Stomach smooth muscle (tissue), 2 donors: ENCODE results near the gene BLVRB.
A peak's percentile ranks its signal among the peaks of the same experiment; 100 is the strongest.

ENCODE experiments used
- H3K27ac ChIP-seq: one replicate; pipeline ENCODE4 v1.7.0; 2013; ENCODE audit warnings: mild to moderate bottlenecking, low read length, inconsistent platforms
- H3K27me3 ChIP-seq, 2 donors: one replicate each; pipeline ENCODE4 v1.7.0; 2013; ENCODE audit warnings: low read length in 2 of 2; ENCODE audit not compliant: insufficient read depth in 2 of 2, control insufficient read depth in 1 of 2
- H3K36me3 ChIP-seq, 2 donors: one replicate each; pipeline ENCODE4 v1.7.0; 2013; ENCODE audit warnings: low read length in 2 of 2; ENCODE audit not compliant: control insufficient read depth in 2 of 2, insufficient read depth in 2 of 2
- H3K4me1 ChIP-seq: one replicate; pipeline ENCODE4 v1.7.0; 2013; ENCODE audit warnings: low read length; ENCODE audit not compliant: control insufficient read depth, insufficient read depth
- H3K4me3 ChIP-seq, 2 donors: one replicate each; pipeline ENCODE4 v1.7.0; 2013; ENCODE audit warnings: low read length in 2 of 2
- H3K9ac ChIP-seq, 2 donors: one replicate each; pipeline ENCODE4 v1.7.0; 2013; ENCODE audit warnings: low read length in 2 of 2, mild to moderate bottlenecking in 1 of 2
- H3K9me3 ChIP-seq, 2 donors: one replicate each; pipeline ENCODE4 v1.7.0; 2013; ENCODE audit warnings: low read length in 2 of 2; ENCODE audit not compliant: control insufficient read depth in 2 of 2
- donor health status: healthy.
- donor health status: Pancreatic carcinoma.

Gene BLVRB

DNA sequence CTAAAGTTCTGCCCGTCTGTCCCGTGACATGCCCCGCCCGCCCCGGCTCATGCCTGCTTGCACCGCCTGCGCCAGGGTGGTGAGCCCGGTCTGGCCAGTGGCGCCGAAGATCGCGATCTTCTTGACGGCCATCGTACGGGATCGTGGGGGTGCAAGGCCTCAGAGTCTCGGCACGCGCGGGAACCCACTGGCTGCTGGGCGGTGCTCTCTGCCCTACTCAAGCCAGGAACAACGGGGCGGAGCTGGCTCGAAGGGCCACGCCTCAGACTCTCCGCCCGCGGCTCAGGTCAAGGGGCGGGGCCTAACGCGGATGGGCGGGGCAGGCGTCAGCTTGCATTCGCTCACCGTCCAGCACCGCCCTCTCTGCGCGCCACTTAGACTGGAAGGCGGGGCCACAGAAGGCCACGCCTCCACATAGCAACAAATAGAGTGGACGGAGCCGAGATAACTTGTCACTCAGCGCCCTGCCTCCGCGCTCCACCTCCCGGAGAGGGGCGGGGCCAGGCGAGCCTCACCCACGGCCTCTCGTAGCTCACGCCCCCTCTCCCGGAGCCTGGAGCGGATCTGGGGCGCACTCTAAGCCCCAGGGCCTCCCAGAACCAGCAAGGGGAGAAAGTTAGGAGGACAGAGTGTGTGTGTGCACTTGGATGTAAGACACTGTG is at the start of gene BLVRB:
Gene BLVRB (minus strand): TSS at position 189 of the 662 bp plus-strand sequence. CDS start 57 bp downstream, at position 132.
- H3K27ac ChIP-seq: peak within 1 kb of the TSS; percentile 84
- H3K4me3 ChIP-seq: peak within 1 kb of the TSS; percentile 88 to 90
- no peaks in the 10 kb centered on the region for H3K27me3 ChIP-seq
- peak within 1 kb of the TSS; percentile 73 to 79 for H3K9ac ChIP-seq
- no peaks in the 10 kb centered on the region for H3K36me3 ChIP-seq
- H3K4me1 ChIP-seq: peaks cover 23% of the 10 kb centered on the region
- H3K9me3 ChIP-seq: no peaks in the 10 kb centered on the region

DNA sequence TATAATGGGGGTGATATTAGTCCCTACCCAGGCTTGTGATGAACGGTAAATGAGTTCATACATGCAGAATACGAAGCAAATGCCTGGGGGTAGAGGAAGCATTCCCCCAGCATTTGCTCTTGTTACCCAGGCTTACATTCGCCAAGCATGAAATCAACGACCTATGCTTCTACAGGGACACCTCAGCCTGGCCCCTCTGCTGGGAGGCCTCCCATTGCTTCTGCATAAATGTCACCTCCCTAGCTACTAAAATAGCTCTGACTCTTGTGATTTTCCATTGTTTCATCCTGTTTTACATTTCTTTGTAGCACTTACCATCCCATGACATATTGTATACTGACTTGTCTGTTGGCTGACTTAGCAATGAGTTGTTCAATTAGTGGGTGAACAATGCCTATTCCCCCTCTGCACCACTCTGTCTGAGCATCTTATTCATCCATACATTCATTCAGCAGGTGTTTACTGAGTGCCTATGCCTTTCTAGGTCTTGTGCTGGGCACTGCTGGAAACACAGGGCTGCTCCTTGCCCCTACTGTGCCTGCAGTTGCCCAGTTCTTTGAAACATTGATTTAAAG is 48.3 kb upstream of the BLVRB start:
- Histone ChIP-seq H3K9ac (no peak overlapping the region), H3K36me3 (no peaks in the 10 kb centered on the region), H3K4me1 (peaks cover 11% of the 10 kb centered on the region), H3K27me3 (peaks cover 23 to 29% of the 10 kb centered on the region in 2 donors), H3K4me3 (no peak overlapping the region), H3K9me3 (no peaks in the 10 kb centered on the region), H3K27ac (no peak overlapping the region)

- Histone ChIP-seq H3K9me3 (no peaks in the 10 kb centered on the region), H3K4me3 (no peak overlapping the region), H3K36me3 (no peaks in the 10 kb centered on the region), H3K9ac (no peak overlapping the region), H3K4me1 (peaks cover 11% of the 10 kb centered on the region), H3K27ac (no peak overlapping the region), H3K27me3 (peaks cover 23 to 29% of the 10 kb centered on the region in 2 donors)
Measured at GRCh38 chr19:40513345-40513678, 47.8 kb upstream of the BLVRB start.

- H3K27me3 ChIP-seq: peaks cover 23 to 29% of the 10 kb centered on the region in 2 donors
- no peak overlapping the region for H3K9ac ChIP-seq
- no peaks in the 10 kb centered on the region for H3K36me3 ChIP-seq
- H3K27ac ChIP-seq: no peak overlapping the region
- no peaks in the 10 kb centered on the region for H3K9me3 ChIP-seq
- peak overlapping the region in 1 of 2 donors; percentile 54 for H3K4me3 ChIP-seq
- peaks cover 11% of the 10 kb centered on the region for H3K4me1 ChIP-seq
Measured at GRCh38 chr19:40512473-40513344, 47.2 kb upstream of the BLVRB start.

DNA sequence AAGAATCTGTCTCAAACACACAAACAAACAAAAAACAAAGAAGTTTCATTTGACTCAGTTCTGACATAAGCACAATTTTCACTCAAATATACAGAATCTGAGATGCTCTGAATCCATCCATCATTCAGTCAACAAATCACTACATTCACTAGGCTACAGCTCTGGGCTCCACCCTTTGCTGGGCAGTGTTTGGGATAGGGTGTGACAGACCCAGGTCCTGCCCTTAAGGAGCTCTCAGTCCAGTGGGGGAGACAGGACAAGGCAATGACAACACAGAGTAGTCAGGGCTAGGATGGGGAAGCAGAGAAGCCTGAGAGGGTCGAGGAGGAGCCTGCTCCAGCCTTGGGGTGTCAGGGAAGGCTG is 46.5 kb upstream of the BLVRB start:
- Histone ChIP-seq H3K27me3 (peaks cover 23 to 29% of the 10 kb centered on the region in 2 donors), H3K9ac (no peak overlapping the region), H3K36me3 (no peaks in the 10 kb centered on the region), H3K4me1 (peaks cover 11% of the 10 kb centered on the region), H3K9me3 (no peaks in the 10 kb centered on the region), H3K27ac (no peak overlapping the region), H3K4me3 (no peak overlapping the region)

- no peak overlapping the region for H3K4me3 ChIP-seq
- H3K27me3 ChIP-seq: peaks cover 23 to 29% of the 10 kb centered on the region in 2 donors
- H3K36me3 ChIP-seq: no peaks in the 10 kb centered on the region
- no peak overlapping the region for H3K27ac ChIP-seq
- peaks cover 11% of the 10 kb centered on the region for H3K4me1 ChIP-seq
- H3K9ac ChIP-seq: no peak overlapping the region
- H3K9me3 ChIP-seq: no peaks in the 10 kb centered on the region
Measured at GRCh38 chr19:40511487-40511886, 45.9 kb upstream of the BLVRB start.

DNA sequence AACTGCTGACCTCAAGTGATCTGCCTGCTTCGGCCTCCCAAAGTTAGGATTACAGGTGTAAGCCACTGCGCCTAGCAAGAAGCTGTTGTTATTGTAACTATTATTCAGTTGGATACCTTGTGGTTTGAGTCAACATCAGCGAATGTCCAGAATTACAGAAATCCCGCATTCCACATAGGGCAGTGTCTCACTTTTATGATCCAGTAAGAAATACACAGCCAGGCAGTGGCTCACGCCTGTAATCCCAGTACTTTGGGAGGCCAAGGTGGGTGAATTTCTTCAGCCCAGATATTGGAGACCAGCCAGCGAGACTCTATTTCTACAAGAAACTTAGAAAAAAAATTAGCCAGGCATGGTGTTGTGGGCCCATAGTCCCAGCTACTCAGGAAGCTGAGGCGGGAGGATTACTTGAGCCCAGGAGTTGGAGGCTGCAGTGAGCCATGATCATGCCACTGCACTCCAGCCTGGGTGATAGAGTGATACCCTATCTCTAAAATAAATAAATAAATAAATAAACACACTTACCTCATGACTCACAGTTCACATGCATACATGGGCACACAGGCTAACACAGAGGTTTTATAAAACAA is 45.1 kb upstream of the BLVRB start:
- Histone ChIP-seq H3K27me3 (peaks cover 23 to 29% of the 10 kb centered on the region in 2 donors), H3K36me3 (no peaks in the 10 kb centered on the region), H3K4me1 (peaks cover 11% of the 10 kb centered on the region), H3K4me3 (no peak overlapping the region), H3K9ac (no peak overlapping the region), H3K27ac (no peak overlapping the region), H3K9me3 (no peaks in the 10 kb centered on the region)

- no peaks in the 10 kb centered on the region for H3K9me3 ChIP-seq
- no peak overlapping the region for H3K4me3 ChIP-seq
- no peak overlapping the region for H3K27ac ChIP-seq
- H3K9ac ChIP-seq: no peak overlapping the region
- peaks cover 12 to 19% of the 10 kb centered on the region in 2 donors for H3K27me3 ChIP-seq
- peaks cover 11% of the 10 kb centered on the region for H3K4me1 ChIP-seq
- no peaks in the 10 kb centered on the region for H3K36me3 ChIP-seq
Measured at GRCh38 chr19:40508739-40509260, 43.3 kb upstream of the BLVRB start.

GRCh38 chr19:40507892-40508291 is 42.3 kb upstream of the BLVRB start:
- H3K36me3 ChIP-seq: no peaks in the 10 kb centered on the region
- no peak overlapping the region for H3K4me3 ChIP-seq
- peaks cover 8% of the 10 kb centered on the region for H3K4me1 ChIP-seq
- no peaks in the 10 kb centered on the region for H3K9me3 ChIP-seq
- peaks cover 5 to 10% of the 10 kb centered on the region in 2 donors for H3K27me3 ChIP-seq
- no peak overlapping the region for H3K9ac ChIP-seq
- H3K27ac ChIP-seq: no peak overlapping the region

GRCh38 chr19:40506099-40506498 is 40.6 kb upstream of the BLVRB start:
- Histone ChIP-seq H3K27ac (no peak overlapping the region), H3K27me3 (no peaks in the 10 kb centered on the region)

More at GRCh38 chr19:40506099-40506498, 40.6 kb upstream of the BLVRB start:
- Histone ChIP-seq H3K9me3 (no peaks in the 10 kb centered on the region), H3K9ac (no peak overlapping the region), H3K4me1 (no peaks in the 10 kb centered on the region), H3K4me3 (no peak overlapping the region), H3K36me3 (no peaks in the 10 kb centered on the region)
